Measurements from ENCODE around the gene ARRB1. TPM values are rescaled to one million over a fixed set of nuclear protein-coding genes. Genes with fewer than 3 reads are reported as not detected.
A peak's percentile ranks its signal among the peaks of the same experiment; 100 is the strongest.

ARRB1 gene
- total RNA-seq, 1 donor from 2014 or later: 187 TPM

- intact Hi-C loops (cut with DNase I): no loop called here
- H3K4me3 ChIP-seq: no peak overlapping the region
- TF ChIP-seq, protein P1, sequence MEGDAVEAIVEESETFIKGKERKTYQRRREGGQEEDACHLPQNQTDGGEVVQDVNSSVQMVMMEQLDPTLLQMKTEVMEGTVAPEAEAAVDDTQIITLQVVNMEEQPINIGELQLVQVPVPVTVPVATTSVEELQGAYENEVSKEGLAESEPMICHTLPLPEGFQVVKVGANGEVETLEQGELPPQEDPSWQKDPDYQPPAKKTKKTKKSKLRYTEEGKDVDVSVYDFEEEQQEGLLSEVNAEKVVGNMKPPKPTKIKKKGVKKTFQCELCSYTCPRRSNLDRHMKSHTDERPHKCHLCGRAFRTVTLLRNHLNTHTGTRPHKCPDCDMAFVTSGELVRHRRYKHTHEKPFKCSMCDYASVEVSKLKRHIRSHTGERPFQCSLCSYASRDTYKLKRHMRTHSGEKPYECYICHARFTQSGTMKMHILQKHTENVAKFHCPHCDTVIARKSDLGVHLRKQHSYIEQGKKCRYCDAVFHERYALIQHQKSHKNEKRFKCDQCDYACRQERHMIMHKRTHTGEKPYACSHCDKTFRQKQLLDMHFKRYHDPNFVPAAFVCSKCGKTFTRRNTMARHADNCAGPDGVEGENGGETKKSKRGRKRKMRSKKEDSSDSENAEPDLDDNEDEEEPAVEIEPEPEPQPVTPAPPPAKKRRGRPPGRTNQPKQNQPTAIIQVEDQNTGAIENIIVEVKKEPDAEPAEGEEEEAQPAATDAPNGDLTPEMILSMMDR (IDR thresholded peaks at IDR 0.05): no peak
- H3K4me1 ChIP-seq: peaks cover 89% of the 10 kb centered on the region
- ATAC-seq (no peak), DNase-seq (peak; percentile 32)
- no peaks in the 10 kb centered on the region for H3K27me3 ChIP-seq (ENCODE audit: low read depth)
- peaks cover 14% of the 10 kb centered on the region for H3K36me3 ChIP-seq
- H3K27ac ChIP-seq: peak overlapping the region; percentile 2
- no peaks in the 10 kb centered on the region for H3K9me3 ChIP-seq
Observed at GRCh38 chr11:75317446-75318122, 33.9 kb downstream of the ARRB1 start.

DNA sequence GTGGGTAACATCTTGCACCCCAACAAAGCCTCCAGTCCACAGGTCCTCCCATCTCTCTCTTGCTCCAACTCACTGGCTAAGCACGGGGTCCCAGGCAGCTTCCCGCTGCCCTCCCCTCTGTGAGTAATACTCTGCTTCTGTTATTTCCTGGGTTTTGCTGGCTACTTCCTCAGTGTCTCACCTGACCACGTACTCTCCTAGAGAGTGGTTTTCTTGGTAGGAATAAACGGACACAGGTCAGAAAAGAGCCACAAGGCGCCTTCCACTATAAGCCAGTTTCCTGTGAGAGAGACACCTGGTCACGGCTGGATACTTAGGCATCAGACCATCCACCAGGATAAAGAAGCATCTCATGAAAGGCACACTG lies 36.0 kb downstream of the ARRB1 start:
- ATAC-seq (no peak), DNase-seq (no peak)
- Histone ChIP-seq H3K36me3 (peaks cover 10% of the 10 kb centered on the region), H3K4me3 (no peak overlapping the region), H3K4me1 (peaks cover 92% of the 10 kb centered on the region), H3K27me3 (ENCODE audit: low read depth) (no peaks in the 10 kb centered on the region), H3K27ac (peak overlapping the region; percentile 28), H3K9me3 (no peaks in the 10 kb centered on the region)
- TF ChIP-seq, protein P1 (IDR thresholded peaks at IDR 0.05): no peak
- intact Hi-C loops (cut with DNase I): no loop called here

GRCh38 chr11:75314771-75315438 lies 36.6 kb downstream of the ARRB1 start:
- DNase-seq (no peak), ATAC-seq (no peak)
- TF ChIP-seq, protein P1 (IDR thresholded peaks at IDR 0.05): no peak
- intact Hi-C loops (cut with DNase I): no loop called here
- Histone ChIP-seq H3K4me1 (peaks cover 92% of the 10 kb centered on the region), H3K27ac (peak overlapping the region; percentile 28), H3K4me3 (no peak overlapping the region), H3K36me3 (peaks cover 15% of the 10 kb centered on the region), H3K9me3 (no peaks in the 10 kb centered on the region), H3K27me3 (ENCODE audit: low read depth) (no peaks in the 10 kb centered on the region)

- TF ChIP-seq, protein P1 (IDR thresholded peaks at IDR 0.05): no peak
- H3K9me3 ChIP-seq: no peaks in the 10 kb centered on the region
- H3K27ac ChIP-seq: peak overlapping the region; percentile 76
- intact Hi-C loops (cut with DNase I): no loop called here
- peak overlapping the region; percentile 1 for H3K4me3 ChIP-seq
- H3K4me1 ChIP-seq: peaks cover 92% of the 10 kb centered on the region
- ATAC-seq: peak; percentile 78 to 81
- H3K36me3 ChIP-seq: peaks cover 27% of the 10 kb centered on the region
- peak; percentile 77 for DNase-seq
- H3K27me3 ChIP-seq (ENCODE audit: low read depth): no peaks in the 10 kb centered on the region
Observed at GRCh38 chr11:75313513-75314272, 37.8 kb downstream of the ARRB1 start.

GRCh38 chr11:75312346-75312745 lies 39.1 kb downstream of the ARRB1 start:
- Histone ChIP-seq H3K4me1 (peaks cover 92% of the 10 kb centered on the region), H3K9me3 (no peaks in the 10 kb centered on the region), H3K4me3 (no peak overlapping the region), H3K27ac (peak overlapping the region; percentile 76), H3K27me3 (ENCODE audit: low read depth) (no peaks in the 10 kb centered on the region), H3K36me3 (peaks cover 27% of the 10 kb centered on the region)
- intact Hi-C loops (cut with DNase I): no loop called here
- ATAC-seq (no peak), DNase-seq (no peak)
- TF ChIP-seq, protein P1 (IDR thresholded peaks at IDR 0.05): no peak

All from lower lobe of right lung (tissue), 2 donors.